ENCODE measurements around the gene RALB. TPM values are rescaled to one million over a fixed set of nuclear protein-coding genes. Genes with fewer than 3 reads are reported as not detected.
A peak's percentile ranks its signal among the peaks of the same experiment; 100 is the strongest.
"Not testable (repeated sequence)": the region's sequence is repeated elsewhere in the genome, so short reads cannot be mapped to it uniquely, and the experiment has no call there.

The RALB gene
- total RNA-seq, 1 donor from 2014 or later: 65.0 TPM

GRCh38 chr2:120251880-120252224 lies 800 bp upstream of the RALB start:
- Mint-ChIP-seq H3K27ac (peak overlapping the region; percentile 64), H3K36me3 (ENCODE audit: low read depth) (peaks cover 29% of the 10 kb centered on the region), H3K27me3 (ENCODE audit: low read depth) (peaks cover 10% of the 10 kb centered on the region), H3K9me3 (no peaks in the 10 kb centered on the region), H3K4me3 (ENCODE audit: low read depth) (peak overlapping the region; percentile 100), H3K4me1 (ENCODE audit: low read depth) (peaks cover 50% of the 10 kb centered on the region)
- DNase-seq (ENCODE audit: low spot score): no peak
- intact Hi-C loops (cut with micrococcal nuclease): loop anchor here (1.0 to 2.0 kb wide), 2 partner anchors 20 to 29 kb away; partner anchors contain the start of gene TMEM185B

GRCh38 chr2:120253021-120253882 lies 600 bp downstream of the RALB start:
- peaks cover 8% of the 10 kb centered on the region for H3K27me3 Mint-ChIP-seq (ENCODE audit: low read depth)
- peak overlapping the region; percentile 92 for H3K4me3 Mint-ChIP-seq (ENCODE audit: low read depth)
- peaks cover 61% of the 10 kb centered on the region for H3K4me1 Mint-ChIP-seq (ENCODE audit: low read depth)
- H3K27ac Mint-ChIP-seq: peak overlapping the region; percentile 75
- peaks cover 42% of the 10 kb centered on the region for H3K36me3 Mint-ChIP-seq (ENCODE audit: low read depth)
- peak; percentile 45 for DNase-seq (ENCODE audit: low spot score)
- peaks cover 3% of the 10 kb centered on the region for H3K9me3 Mint-ChIP-seq
- intact Hi-C loops (cut with micrococcal nuclease): loop anchor here (1.0 to 2.0 kb wide), 2 partner anchors 30 to 34 kb away; partner anchors contain the start of gene TMEM185B

- peaks cover 61% of the 10 kb centered on the region for H3K4me1 Mint-ChIP-seq (ENCODE audit: low read depth)
Observed at GRCh38 chr2:120254178-120254577, 1.5 kb downstream of the RALB start.

GRCh38 chr2:120255071-120255470 lies 2.4 kb downstream of the RALB start:
- Mint-ChIP-seq H3K4me1 (ENCODE audit: low read depth) (peaks cover 55% of the 10 kb centered on the region), H3K27me3 (ENCODE audit: low read depth) (peaks cover 2% of the 10 kb centered on the region), H3K9me3 (peaks cover 7% of the 10 kb centered on the region), H3K27ac (no peak overlapping the region), H3K36me3 (ENCODE audit: low read depth) (peaks cover 54% of the 10 kb centered on the region), H3K4me3 (ENCODE audit: low read depth) (peak overlapping the region; percentile 31)
- DNase-seq (ENCODE audit: low spot score): no peak
- intact Hi-C loops (cut with micrococcal nuclease): no loop called here

More at GRCh38 chr2:120254178-120254577, 1.5 kb downstream of the RALB start:
- no peak overlapping the region for H3K27ac Mint-ChIP-seq
- H3K9me3 Mint-ChIP-seq: peaks cover 7% of the 10 kb centered on the region
- intact Hi-C loops (cut with micrococcal nuclease): no loop called here
- DNase-seq (ENCODE audit: low spot score): no peak
- H3K4me3 Mint-ChIP-seq (ENCODE audit: low read depth): peak overlapping the region; percentile 92
- H3K36me3 Mint-ChIP-seq (ENCODE audit: low read depth): peaks cover 51% of the 10 kb centered on the region
- H3K27me3 Mint-ChIP-seq (ENCODE audit: low read depth): peaks cover 6% of the 10 kb centered on the region

GRCh38 chr2:120255986-120256650 lies 3.5 kb downstream of the RALB start:
- no peaks in the 10 kb centered on the region for H3K27me3 Mint-ChIP-seq (ENCODE audit: low read depth)
- intact Hi-C loops (cut with micrococcal nuclease): no loop called here
- H3K9me3 Mint-ChIP-seq: peaks cover 14% of the 10 kb centered on the region
- peaks cover 55% of the 10 kb centered on the region for H3K4me1 Mint-ChIP-seq (ENCODE audit: low read depth)
- H3K36me3 Mint-ChIP-seq (ENCODE audit: low read depth): peaks cover 54% of the 10 kb centered on the region
- no peak for DNase-seq (ENCODE audit: low spot score)
- peak overlapping the region; percentile 6 for H3K27ac Mint-ChIP-seq
- H3K4me3 Mint-ChIP-seq (ENCODE audit: low read depth): peak overlapping the region; percentile 6

- peaks cover 53% of the 10 kb centered on the region for H3K4me1 Mint-ChIP-seq (ENCODE audit: low read depth)
- intact Hi-C loops (cut with micrococcal nuclease): no loop called here
- H3K9me3 Mint-ChIP-seq: peaks cover 14% of the 10 kb centered on the region
- H3K27ac Mint-ChIP-seq: peak overlapping the region; percentile 6
- H3K27me3 Mint-ChIP-seq (ENCODE audit: low read depth): no peaks in the 10 kb centered on the region
- peaks cover 54% of the 10 kb centered on the region for H3K36me3 Mint-ChIP-seq (ENCODE audit: low read depth)
- DNase-seq (ENCODE audit: low spot score): no peak
- H3K4me3 Mint-ChIP-seq (ENCODE audit: low read depth): no peak overlapping the region
Observed at GRCh38 chr2:120256651-120257000, 4.0 kb downstream of the RALB start.

GRCh38 chr2:120257522-120257921 lies 4.9 kb downstream of the RALB start:
- Mint-ChIP-seq H3K27ac (no peak overlapping the region), H3K27me3 (ENCODE audit: low read depth) (no peaks in the 10 kb centered on the region), H3K36me3 (ENCODE audit: low read depth) (peaks cover 54% of the 10 kb centered on the region), H3K4me3 (ENCODE audit: low read depth) (peak overlapping the region; percentile 15), H3K4me1 (ENCODE audit: low read depth) (peaks cover 46% of the 10 kb centered on the region), H3K9me3 (peaks cover 14% of the 10 kb centered on the region)
- intact Hi-C loops (cut with micrococcal nuclease): no loop called here
- no peak for DNase-seq (ENCODE audit: low spot score)

- H3K36me3 Mint-ChIP-seq (ENCODE audit: low read depth): peaks cover 54% of the 10 kb centered on the region
- peak overlapping the region; percentile 6 for H3K4me3 Mint-ChIP-seq (ENCODE audit: low read depth)
- no peaks in the 10 kb centered on the region for H3K27me3 Mint-ChIP-seq (ENCODE audit: low read depth)
- peaks cover 14% of the 10 kb centered on the region for H3K9me3 Mint-ChIP-seq
- H3K27ac Mint-ChIP-seq: peak overlapping the region; percentile 46
- peaks cover 46% of the 10 kb centered on the region for H3K4me1 Mint-ChIP-seq (ENCODE audit: low read depth)
- DNase-seq (ENCODE audit: low spot score): no peak
- intact Hi-C loops (cut with micrococcal nuclease): no loop called here
Observed at GRCh38 chr2:120258196-120258595, 5.5 kb downstream of the RALB start.

GRCh38 chr2:120259939-120260338 lies 7.3 kb downstream of the RALB start:
- Mint-ChIP-seq H3K36me3 (ENCODE audit: low read depth) (peaks cover 48% of the 10 kb centered on the region), H3K4me1 (ENCODE audit: low read depth) (peaks cover 39% of the 10 kb centered on the region), H3K9me3 (peaks cover 14% of the 10 kb centered on the region)
- H3K27me3 Mint-ChIP-seq (ENCODE audit: low read depth); H3K27ac Mint-ChIP-seq; intact Hi-C loops (cut with micrococcal nuclease); H3K4me3 Mint-ChIP-seq (ENCODE audit: low read depth); DNase-seq (ENCODE audit: low spot score): not testable (repeated sequence)

GRCh38 chr2:120260736-120261135 lies 8.1 kb downstream of the RALB start:
- Mint-ChIP-seq H3K4me1 (ENCODE audit: low read depth) (peaks cover 39% of the 10 kb centered on the region), H3K9me3 (peaks cover 14% of the 10 kb centered on the region), H3K27ac (no peak overlapping the region), H3K4me3 (ENCODE audit: low read depth) (peak overlapping the region; percentile 3), H3K36me3 (ENCODE audit: low read depth) (peaks cover 45% of the 10 kb centered on the region), H3K27me3 (ENCODE audit: low read depth) (no peaks in the 10 kb centered on the region)
- intact Hi-C loops (cut with micrococcal nuclease): no loop called here
- no peak for DNase-seq (ENCODE audit: low spot score)

GRCh38 chr2:120261387-120262006 lies 8.8 kb downstream of the RALB start:
- Mint-ChIP-seq H3K4me1 (ENCODE audit: low read depth) (peaks cover 31% of the 10 kb centered on the region), H3K9me3 (peaks cover 14% of the 10 kb centered on the region), H3K27ac (no peak overlapping the region), H3K4me3 (ENCODE audit: low read depth) (no peak overlapping the region), H3K27me3 (ENCODE audit: low read depth) (no peaks in the 10 kb centered on the region), H3K36me3 (ENCODE audit: low read depth) (peaks cover 37% of the 10 kb centered on the region)
- DNase-seq (ENCODE audit: low spot score): peak; percentile 24
- intact Hi-C loops (cut with micrococcal nuclease): no loop called here

GRCh38 chr2:120262150-120262549 lies 9.5 kb downstream of the RALB start:
- no peak overlapping the region for H3K27ac Mint-ChIP-seq
- peaks cover 31% of the 10 kb centered on the region for H3K4me1 Mint-ChIP-seq (ENCODE audit: low read depth)
- intact Hi-C loops (cut with micrococcal nuclease): no loop called here
- H3K27me3 Mint-ChIP-seq (ENCODE audit: low read depth): no peaks in the 10 kb centered on the region
- H3K36me3 Mint-ChIP-seq (ENCODE audit: low read depth): peaks cover 37% of the 10 kb centered on the region
- no peak for DNase-seq (ENCODE audit: low spot score)
- no peak overlapping the region for H3K4me3 Mint-ChIP-seq (ENCODE audit: low read depth)
- H3K9me3 Mint-ChIP-seq: peaks cover 14% of the 10 kb centered on the region
